Fibroblast of lung (primary cell): ENCODE measurements around the gene DPH3.

Experiments
- CTCF ChIP-seq, 2 donors: IDR thresholded peaks in 1 of 2; conservative IDR thresholded peaks in 1 of 2; 1 replicate in 1 of 2; 2 replicates in 1 of 2; pipeline ENCODE4 v1.5.1; 2011 to 2012; ENCODE audit warnings: low read length in 2 of 2, control low read depth in 1 of 2, inconsistent platforms in 1 of 2, low read depth in 1 of 2, mild to moderate bottlenecking in 1 of 2
- EZH2 ChIP-seq: IDR thresholded peaks from 2 replicates; pipeline ENCODE4 v1.5.1; 2012; ENCODE audit warnings: low read length, control low read depth, mild to moderate bottlenecking; ENCODE audit errors: missing control alignments

- TF ChIP-seq CTCF (conservative IDR thresholded peaks at IDR 0.05 in 1 of 2, IDR thresholded peaks at IDR 0.05 in 1 of 2; ENCODE audit: low read depth in 1 of 2, low read length in 2 of 2) (no peak), EZH2 (no peak)
Observed at GRCh38 chr3:16224325-16224724, 40.4 kb downstream of the DPH3 start.
